HEK293T (cell line): ENCODE results near the gene VRK1.

Source experiments
- CTCF ChIA-PET: fragments of 350-600 bp; formaldehyde crosslinking; extraction: SDS; loops from one replicate; lab custom pipeline; 2021; ENCODE audit warnings: antibody characterized with exemption, inconsistent platforms; lab: Yijun Ruan, JAX
- POLR2A ChIA-PET: fragments of 350-600 bp; formaldehyde crosslinking; extraction: SDS; loops from one replicate; lab custom pipeline; 2020; ENCODE audit warnings: antibody characterized with exemption, inconsistent platforms; lab: Yijun Ruan, JAX
- DNase-seq: peaks from one replicate; pipeline ENCODE4 v3.0.0; 2012; ENCODE audit warnings: mixed read lengths; ENCODE audit errors: extremely low spot score
- ARNT ChIP-seq: fragments of 450-650 bp; IDR thresholded peaks from 2 replicates; pipeline ENCODE4 v1.6.1; 2017; ENCODE audit warnings: mild to moderate bottlenecking
- BHLHE40 ChIP-seq: fragments of 450-650 bp; IDR thresholded peaks from 2 replicates; pipeline ENCODE4 v1.6.1; 2016; ENCODE audit warnings: mild to moderate bottlenecking, moderate library complexity, borderline replicate concordance
- CTBP1 ChIP-seq: fragments of 450-650 bp; IDR thresholded peaks from 2 replicates; pipeline ENCODE4 v1.6.1; 2016; ENCODE audit warnings: borderline replicate concordance
- ELF4 ChIP-seq: fragments of 450-650 bp; IDR thresholded peaks from 2 replicates; pipeline ENCODE4 v1.6.1; 2017; ENCODE audit warnings: antibody characterized with exemption
- FOXA1 ChIP-seq: fragments of 450-650 bp; IDR thresholded peaks from 2 replicates; pipeline ENCODE4 v1.6.1; 2016; ENCODE audit warnings: mild to moderate bottlenecking
- FOXK2 ChIP-seq: fragments of 450-650 bp; IDR thresholded peaks from 2 replicates; pipeline ENCODE4 v1.6.1; 2016; ENCODE audit warnings: mild to moderate bottlenecking
- FOXM1 ChIP-seq: fragments of 450-650 bp; IDR thresholded peaks from 2 replicates; pipeline ENCODE4 v1.6.1; 2017; ENCODE audit warnings: mild to moderate bottlenecking, borderline replicate concordance
- HDGF ChIP-seq: fragments of 450-650 bp; IDR thresholded peaks from 2 replicates; pipeline ENCODE4 v1.6.1; 2017; ENCODE audit warnings: antibody characterized with exemption, borderline replicate concordance
- L3MBTL2 ChIP-seq: fragments of 450-650 bp; conservative IDR thresholded peaks from 2 replicates; pipeline ENCODE4 v1.6.1; 2016; ENCODE audit warnings: mild to moderate bottlenecking
- LEF1 ChIP-seq: fragments of 450-650 bp; IDR thresholded peaks from 2 replicates; pipeline ENCODE4 v1.6.1; 2017; ENCODE audit warnings: mild to moderate bottlenecking, borderline replicate concordance
- NFRKB ChIP-seq: fragments of 450-650 bp; IDR thresholded peaks from 2 replicates; pipeline ENCODE4 v1.6.1; 2016; ENCODE audit warnings: mild to moderate bottlenecking, moderate library complexity
- SP1 ChIP-seq: fragments of 450-650 bp; IDR thresholded peaks from 2 replicates; pipeline ENCODE4 v1.6.1; 2017
- SUZ12 ChIP-seq: fragments of 450-650 bp; IDR thresholded peaks from 2 replicates; pipeline ENCODE4 v1.6.1; 2016; ENCODE audit warnings: mild to moderate bottlenecking
- TARDBP ChIP-seq: fragments of 450-650 bp; IDR thresholded peaks from 2 replicates; pipeline ENCODE4 v1.6.1; 2016
- ZNF384 ChIP-seq: fragments of 450-650 bp; IDR thresholded peaks from 2 replicates; pipeline ENCODE4 v1.6.1; 2016
- TF ChIP-seq, protein P1 (sequence below): fragments of 450-650 bp; IDR thresholded peaks from 2 replicates; pipeline ENCODE4 v1.6.1; 2016

The VRK1 gene

DNA sequence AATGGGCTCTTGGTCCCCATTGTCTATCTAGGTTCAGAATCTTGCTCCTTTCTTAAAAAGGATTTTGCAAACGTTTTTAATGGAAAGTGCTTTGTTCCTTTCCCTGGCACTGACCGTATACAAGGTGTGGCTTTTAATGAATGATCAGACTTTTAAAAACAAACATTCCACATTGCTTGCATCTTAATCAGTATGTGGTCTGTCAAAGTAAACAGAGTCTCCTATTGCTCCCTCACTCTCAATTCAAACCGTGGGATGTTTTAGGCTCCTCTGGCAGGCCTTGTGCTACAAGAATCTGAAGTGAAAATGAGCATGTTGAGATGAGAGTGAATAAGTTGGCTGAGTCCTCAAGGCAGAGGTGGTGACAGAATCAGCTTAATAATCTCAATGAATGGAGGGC lies 107.0 kb downstream of the VRK1 start:
- POLR2A ChIA-PET, result no interaction called here
- DNase-seq, result no peak
- TF ChIP-seq SP1 (no peak), CTBP1 (no peak), BHLHE40 (no peak), FOXM1 (no peak)
- TF ChIP-seq, protein P1, sequence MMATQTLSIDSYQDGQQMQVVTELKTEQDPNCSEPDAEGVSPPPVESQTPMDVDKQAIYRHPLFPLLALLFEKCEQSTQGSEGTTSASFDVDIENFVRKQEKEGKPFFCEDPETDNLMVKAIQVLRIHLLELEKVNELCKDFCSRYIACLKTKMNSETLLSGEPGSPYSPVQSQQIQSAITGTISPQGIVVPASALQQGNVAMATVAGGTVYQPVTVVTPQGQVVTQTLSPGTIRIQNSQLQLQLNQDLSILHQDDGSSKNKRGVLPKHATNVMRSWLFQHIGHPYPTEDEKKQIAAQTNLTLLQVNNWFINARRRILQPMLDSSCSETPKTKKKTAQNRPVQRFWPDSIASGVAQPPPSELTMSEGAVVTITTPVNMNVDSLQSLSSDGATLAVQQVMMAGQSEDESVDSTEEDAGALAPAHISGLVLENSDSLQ, result no peak
- CTCF ChIA-PET, result no interaction called here

GRCh38 chr14:96905065-96905464 lies 107.9 kb downstream of the VRK1 start:
- no peak for DNase-seq
- POLR2A ChIA-PET, result no interaction called here
- CTCF ChIA-PET, result no interaction called here
- TF ChIP-seq FOXA1 (no peak), NFRKB (no peak), FOXM1 (no peak), TARDBP (no peak), SP1 (no peak), LEF1 (no peak), BHLHE40 (no peak), FOXK2 (no peak), HDGF (no peak), ARNT (no peak), SUZ12 (no peak), CTBP1 (no peak), ZNF384 (no peak), ELF4 (no peak), L3MBTL2 (no peak)
- TF ChIP-seq, protein P1, result no peak

GRCh38 chr14:96905825-96906224 lies 108.6 kb downstream of the VRK1 start:
- TF ChIP-seq LEF1 (no peak), TARDBP (no peak), SUZ12 (no peak), ARNT (no peak), L3MBTL2 (no peak), FOXM1 (no peak), SP1 (no peak), CTBP1 (no peak), ZNF384 (no peak), BHLHE40 (no peak), FOXK2 (no peak), NFRKB (no peak), HDGF (no peak), FOXA1 (no peak), ELF4 (no peak)
- TF ChIP-seq, protein P1, result no peak
- POLR2A ChIA-PET, result no interaction called here
- CTCF ChIA-PET, result no interaction called here
- DNase-seq, result no peak

DNA sequence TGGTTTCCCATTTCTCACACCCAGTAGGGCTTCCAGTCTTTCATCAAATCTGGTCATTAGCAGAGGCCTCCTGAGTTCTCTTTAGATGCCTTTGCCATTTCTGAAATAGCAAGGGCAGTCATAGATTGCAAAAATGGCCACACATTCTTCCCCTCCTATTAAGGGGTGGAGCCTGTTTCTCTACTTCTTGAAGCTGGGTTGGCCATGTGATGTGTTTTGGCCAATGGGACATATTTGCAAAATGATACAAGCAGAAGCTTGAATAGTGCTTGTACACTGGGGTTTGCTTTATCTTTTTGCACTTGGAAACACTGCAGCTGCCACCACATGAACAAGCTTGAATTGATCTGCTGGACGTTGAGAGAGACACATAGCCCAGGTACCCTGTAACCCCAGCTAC lies 109.3 kb downstream of the VRK1 start:
- POLR2A ChIA-PET, result no interaction called here
- no peak for DNase-seq
- CTCF ChIA-PET, result no interaction called here
- TF ChIP-seq LEF1 (no peak), SUZ12 (no peak), BHLHE40 (no peak), ZNF384 (no peak)

- no peak for DNase-seq
- no peak for TF ChIP-seq ZNF384
- no peak for TF ChIP-seq CTBP1
- no peak for TF ChIP-seq LEF1
- no peak for TF ChIP-seq FOXK2
- TF ChIP-seq ARNT, result no peak
- no peak for TF ChIP-seq BHLHE40
- no peak for TF ChIP-seq SP1
- TF ChIP-seq FOXA1, result no peak
- no peak for TF ChIP-seq SUZ12
- TF ChIP-seq HDGF, result no peak
- no peak for TF ChIP-seq L3MBTL2
- TF ChIP-seq FOXM1, result no peak
- ChIA-PET POLR2A (no interaction called here), CTCF (no interaction called here)
Measured at GRCh38 chr14:96909841-96910364, 112.7 kb downstream of the VRK1 start.

DNA sequence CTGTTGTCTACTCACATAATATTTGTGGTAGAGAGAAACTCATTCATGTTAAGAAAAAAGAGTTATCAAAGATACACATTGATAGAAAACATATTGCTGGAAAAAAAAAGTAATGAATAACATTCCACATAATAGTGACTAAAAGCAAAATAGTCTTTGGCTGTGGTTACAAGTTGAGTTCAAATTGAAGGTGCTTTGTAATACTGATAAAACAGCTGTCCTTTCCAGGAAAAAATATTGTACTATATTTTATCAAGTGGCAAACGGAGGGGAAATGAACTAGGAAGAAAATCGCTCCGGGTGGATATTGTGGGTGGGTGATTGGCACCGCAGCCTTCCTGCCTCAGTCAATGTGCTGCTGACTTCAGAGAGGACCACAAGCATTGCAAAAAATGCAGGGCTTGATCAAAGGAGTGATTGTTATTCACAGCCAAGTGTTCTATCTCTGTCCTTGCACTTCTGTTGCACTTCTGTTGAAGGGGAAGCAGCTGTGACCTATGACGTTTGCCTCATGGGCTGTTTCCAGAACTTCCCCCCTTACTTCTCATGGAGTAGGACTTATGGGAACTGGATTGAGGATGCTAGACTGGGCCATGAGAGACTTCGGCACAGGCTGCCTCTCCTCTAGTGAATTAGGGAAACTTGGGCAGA lies 114.4 kb downstream of the VRK1 start:
- no peak for TF ChIP-seq FOXA1
- TF ChIP-seq, protein P1, result no peak
- no peak for TF ChIP-seq LEF1
- no peak for TF ChIP-seq ARNT
- no peak for TF ChIP-seq FOXM1
- TF ChIP-seq SUZ12, result no peak
- TF ChIP-seq ELF4, result no peak
- TF ChIP-seq ZNF384, result no peak
- TF ChIP-seq HDGF, result no peak
- no peak for TF ChIP-seq SP1
- no peak for TF ChIP-seq NFRKB
- TF ChIP-seq TARDBP, result no peak
- TF ChIP-seq FOXK2, result no peak
- TF ChIP-seq CTBP1, result no peak
- no peak for TF ChIP-seq BHLHE40
- TF ChIP-seq L3MBTL2, result no peak
- DNase-seq, result no peak
- ChIA-PET CTCF (no interaction called here), POLR2A (no interaction called here)
